NCI-H2227 treated with DMSO at 0.1 percent for 48 hours (cell line): ENCODE results near the gene NANOG.
"Not testable (repeated sequence)": the region's sequence is repeated elsewhere in the genome, so short reads cannot be mapped to it uniquely, and the experiment has no call there.

Experiments
- DNase-seq: peaks from one replicate; lab custom pipeline; 2025; lab: John Stamatoyannopoulos, UW

NANOG gene

GRCh38 chr12:7788884-7789528 is at the start of gene NANOG:
NANOG (plus strand) TSS chr12:7789402; CDS start chr12:7789615, 213 bp downstream.
- not testable (repeated sequence) for DNase-seq

GRCh38 chr12:7747246-7747645 is 42.0 kb upstream of the NANOG start, which contains the start of gene CLEC4C:
CLEC4C (minus strand) TSS chr12:7747375; CDS start chr12:7747348, 27 bp downstream.
- no peak for DNase-seq

- DNase-seq: no peak
Observed at GRCh38 chr12:7748852-7749251, 40.4 kb upstream of the NANOG start.

- no peak for DNase-seq
Observed at GRCh38 chr12:7749442-7749841, 39.8 kb upstream of the NANOG start.

DNA sequence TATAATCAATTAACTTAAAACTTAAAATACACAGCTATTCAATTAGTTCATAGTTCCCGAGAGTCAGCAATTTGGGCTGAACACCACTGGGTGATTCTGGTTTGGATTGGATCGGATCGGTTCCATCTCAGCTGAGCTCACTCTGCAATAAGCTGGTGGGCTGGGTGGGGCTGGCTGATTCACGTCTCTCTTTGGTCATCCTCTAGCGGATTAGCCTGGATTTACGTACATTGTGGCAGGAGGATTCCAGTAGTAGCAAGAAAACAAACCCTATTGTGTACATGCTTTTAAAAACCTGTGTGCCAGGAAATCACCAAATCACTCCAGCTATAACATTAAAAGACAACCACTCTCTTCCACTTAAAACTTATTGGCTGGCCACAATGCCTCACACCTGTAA is 38.9 kb upstream of the NANOG start:
- DNase-seq: no peak

DNA sequence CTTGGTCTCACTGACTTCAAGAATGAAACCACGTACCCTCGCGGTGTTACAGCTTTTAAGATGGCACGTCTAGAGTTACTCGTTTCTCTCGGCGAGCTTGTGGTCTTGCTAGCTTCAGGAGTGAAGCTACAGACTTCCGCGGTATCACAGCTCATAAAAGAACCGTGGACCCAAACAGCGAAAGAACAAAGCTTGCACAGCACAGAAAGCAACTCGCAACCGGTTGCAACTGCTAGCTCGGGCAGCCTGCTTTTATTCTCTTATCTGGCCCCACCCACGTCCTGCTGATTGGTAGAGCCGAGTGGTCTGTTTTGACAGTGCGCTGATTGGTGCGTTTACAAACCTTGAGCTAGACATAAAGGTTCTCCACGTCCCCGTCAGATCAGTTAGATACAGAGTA is 37.8 kb upstream of the NANOG start:
- DNase-seq: no peak

- DNase-seq: not testable (repeated sequence)
Observed at GRCh38 chr12:7751941-7752922, 37.0 kb upstream of the NANOG start.

DNA sequence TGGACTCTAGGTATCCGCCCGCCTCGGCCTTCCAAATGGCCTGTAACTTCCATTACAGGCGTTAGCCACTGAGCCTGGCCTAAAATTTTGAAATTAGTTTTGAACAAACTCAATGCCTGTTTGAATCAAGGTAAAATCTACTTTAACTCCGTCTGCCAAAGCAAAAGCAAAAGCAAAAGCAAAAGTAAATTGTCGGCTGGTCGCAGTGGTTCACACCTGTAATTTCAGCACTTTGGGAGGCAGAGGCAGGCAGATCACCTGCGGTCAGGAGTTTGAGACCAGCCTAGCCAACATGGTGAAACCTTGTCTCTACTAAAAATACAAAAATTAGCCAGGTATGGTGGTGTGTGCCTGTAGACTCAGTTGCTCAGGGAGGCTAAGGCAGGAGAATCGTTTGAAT is 33.5 kb upstream of the NANOG start:
- not testable (repeated sequence) for DNase-seq

GRCh38 chr12:7756993-7757392 is 32.2 kb upstream of the NANOG start:
- DNase-seq: no peak

DNA sequence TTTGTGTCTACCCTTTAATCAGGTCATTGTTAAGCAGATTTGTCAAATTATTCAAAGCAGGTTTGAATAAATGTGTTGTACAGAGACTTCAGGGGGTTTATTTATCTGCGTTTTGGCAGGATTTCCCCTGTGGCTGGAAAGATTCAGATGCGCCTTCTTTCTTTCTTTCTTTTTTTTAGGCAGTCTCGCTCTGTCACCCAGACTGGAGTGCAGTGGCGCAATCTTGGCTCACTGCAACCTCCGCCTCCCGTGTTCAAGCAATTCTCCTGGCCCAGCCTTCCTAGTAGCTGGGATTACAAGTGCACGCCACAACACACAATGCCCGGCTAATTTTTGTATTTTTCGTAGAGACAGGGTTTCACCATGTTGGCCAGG is 30.4 kb upstream of the NANOG start:
- DNase-seq: no peak

DNA sequence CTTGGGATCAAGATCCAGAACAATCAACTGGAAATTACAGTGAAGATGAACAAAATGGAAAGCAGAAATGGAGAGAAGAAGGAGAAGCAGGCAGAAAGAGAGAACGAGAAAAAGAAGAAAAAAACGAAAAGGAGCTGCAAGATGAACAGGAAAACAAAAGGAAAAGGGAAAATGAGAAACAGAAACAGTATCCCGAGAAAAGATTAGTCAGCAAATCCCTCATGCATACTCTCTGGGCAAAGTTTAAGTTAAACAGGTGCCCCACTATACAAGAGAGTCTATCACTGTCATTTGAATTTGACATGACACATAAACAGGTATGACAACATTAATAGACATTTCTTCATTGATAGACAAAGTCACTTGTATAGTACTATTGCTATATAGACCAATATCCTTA is 19.2 kb upstream of the NANOG start:
- no peak for DNase-seq

GRCh38 chr12:7781274-7781673 is 7.9 kb upstream of the NANOG start:
- no peak for DNase-seq

GRCh38 chr12:7782055-7782454 is 7.1 kb upstream of the NANOG start:
- no peak for DNase-seq

DNA sequence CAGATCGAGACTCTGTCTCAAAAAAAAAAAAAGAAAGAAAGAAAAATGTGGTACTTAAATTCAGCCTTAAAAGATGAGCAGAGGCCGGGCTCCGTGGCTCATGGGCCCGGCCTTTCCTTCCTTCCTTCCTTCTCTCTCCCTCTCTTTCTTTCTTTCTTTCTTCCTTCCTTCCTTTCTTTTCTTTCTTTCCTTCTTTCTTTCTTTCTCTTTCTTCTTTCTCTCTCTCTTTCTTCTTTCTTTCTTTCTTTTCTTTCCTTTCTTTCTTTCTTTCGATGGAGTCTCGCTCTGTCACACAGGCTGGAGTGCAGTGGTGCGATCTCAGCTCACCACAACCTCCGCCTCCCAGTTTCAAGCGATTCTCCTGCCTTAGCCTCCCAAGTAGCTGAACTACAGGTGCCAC is 5.8 kb upstream of the NANOG start:
- DNase-seq: not testable (repeated sequence)

- no peak for DNase-seq
Observed at GRCh38 chr12:7784701-7785100, 4.5 kb upstream of the NANOG start.

DNA sequence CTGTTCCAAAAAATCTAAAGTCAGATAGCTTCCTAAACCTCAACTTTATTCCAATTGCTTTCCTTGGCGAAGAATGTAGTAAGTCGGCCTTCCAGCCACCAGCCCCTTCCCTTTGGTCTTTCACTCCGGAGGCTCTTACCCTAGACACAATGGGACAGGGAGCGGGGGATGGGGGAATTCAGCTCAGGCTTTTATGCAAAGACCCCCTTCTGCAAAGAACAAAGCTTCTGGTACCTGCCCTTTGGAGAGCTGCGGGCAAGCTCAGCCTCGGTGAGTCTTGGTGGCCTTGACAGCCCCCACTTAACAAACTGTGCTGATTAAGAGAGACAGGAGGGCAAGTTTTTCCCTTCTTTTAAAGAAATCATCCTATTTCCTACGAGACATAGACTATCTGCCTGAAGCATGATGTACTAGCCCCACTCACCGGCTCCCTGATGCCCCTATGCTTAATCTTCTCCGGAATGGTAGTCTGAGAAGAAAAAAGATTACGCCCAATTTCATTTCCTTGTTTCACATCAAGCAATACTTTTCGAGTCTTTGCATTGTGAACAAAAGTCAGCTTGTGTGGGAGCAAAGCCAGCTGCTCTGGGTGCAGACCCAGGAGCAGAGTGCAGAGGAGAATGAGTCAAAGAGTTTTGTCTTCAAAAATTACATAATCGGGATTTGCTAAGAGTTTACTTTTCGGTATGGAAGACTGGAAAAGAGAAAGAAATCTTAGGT is 1.5 kb upstream of the NANOG start:
- DNase-seq: no peak

GRCh38 chr12:7788294-7788660 is 925 bp upstream of the NANOG start:
- DNase-seq: no peak

DNA sequence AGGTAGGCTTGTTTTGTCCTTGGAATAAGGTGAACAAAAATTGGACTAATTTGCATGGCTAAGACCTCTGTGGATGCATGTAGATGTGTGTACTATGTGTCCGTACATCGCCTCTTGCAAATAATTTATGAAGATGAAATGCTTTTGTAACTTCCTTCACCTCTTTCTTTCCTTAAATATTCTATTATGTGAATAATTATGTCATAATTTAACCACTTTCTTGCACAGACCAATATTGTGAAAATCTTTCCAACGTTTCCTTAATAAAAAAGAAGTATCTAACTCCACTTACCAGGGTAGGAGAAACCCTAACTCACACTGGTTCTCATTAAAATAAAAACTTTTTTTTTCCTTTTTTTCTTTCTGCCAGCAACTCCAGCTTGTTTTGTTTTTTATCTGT is 4.0 kb downstream of the NANOG start:
- DNase-seq: no peak

DNA sequence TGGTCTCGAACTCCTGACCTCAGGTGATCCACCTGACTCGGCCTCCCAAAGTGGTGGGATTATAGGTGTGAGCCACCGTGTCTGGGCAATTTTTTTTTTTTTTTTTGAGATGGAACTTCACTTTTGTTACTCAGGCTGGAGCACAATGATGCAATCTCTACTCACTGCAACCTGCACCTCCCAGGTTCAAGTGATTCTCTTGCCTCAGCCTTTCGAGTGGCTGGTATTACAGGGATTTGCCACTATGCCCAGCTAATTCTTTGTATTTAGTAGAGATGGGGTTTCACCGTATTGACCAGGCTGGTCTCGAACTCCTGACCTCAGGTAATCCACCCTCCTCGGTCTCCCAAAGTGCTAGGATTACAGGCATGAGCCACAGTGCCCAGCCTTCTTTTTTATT is 8.1 kb downstream of the NANOG start:
- not testable (repeated sequence) for DNase-seq

DNA sequence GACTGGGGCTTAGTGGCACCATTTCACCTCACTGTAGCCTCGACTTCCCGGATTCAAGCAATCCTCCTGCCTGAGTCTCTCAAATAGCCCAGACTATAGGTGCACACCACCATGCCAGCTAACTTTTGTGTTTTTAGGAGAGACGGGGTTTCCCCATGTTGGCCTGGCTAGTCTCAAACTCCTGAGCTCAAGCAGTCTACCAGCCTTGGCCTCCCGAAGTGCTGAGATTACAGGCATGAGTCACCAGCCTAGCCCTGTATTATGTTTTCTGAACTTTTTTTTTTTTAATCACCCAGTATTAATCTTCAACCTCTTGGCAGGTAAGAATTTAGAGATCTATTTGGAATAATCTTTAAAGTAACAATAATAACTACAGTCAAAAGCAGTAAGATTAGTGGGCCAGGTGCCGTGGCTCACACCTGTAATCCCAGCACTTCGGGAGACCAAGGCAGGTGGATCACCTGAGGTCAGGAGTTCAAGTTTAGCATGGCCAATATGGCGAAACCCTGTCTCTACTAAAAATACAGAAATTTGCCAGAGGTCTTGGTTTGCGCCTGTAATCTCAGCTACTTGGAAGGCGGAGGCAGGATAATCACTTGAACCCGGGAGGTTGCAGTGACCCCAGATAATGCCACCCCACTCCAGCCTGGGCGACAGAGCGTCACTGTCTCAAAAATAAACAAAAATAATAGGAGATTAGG is 8.6 kb downstream of the NANOG start:
- DNase-seq: no peak

- not testable (repeated sequence) for DNase-seq
Observed at GRCh38 chr12:7798750-7799308, 9.6 kb downstream of the NANOG start.

GRCh38 chr12:7801460-7801859 is 12.3 kb downstream of the NANOG start:
- DNase-seq: no peak
